Measurements from ENCODE around the gene MERTK. TPM values are rescaled to one million over a fixed set of nuclear protein-coding genes. Genes with fewer than 3 reads are reported as not detected.

Gene MERTK
- total RNA-seq, 4 donors from 2014 or later = 32.4 to 102 (median 75.1) TPM

- TF ChIP-seq CTCF (IDR thresholded peaks at IDR 0.05; ENCODE audit: low read depth) = no peak
Measured at GRCh38 chr2:112048887-112049286, 150.5 kb downstream of the MERTK start.

DNA sequence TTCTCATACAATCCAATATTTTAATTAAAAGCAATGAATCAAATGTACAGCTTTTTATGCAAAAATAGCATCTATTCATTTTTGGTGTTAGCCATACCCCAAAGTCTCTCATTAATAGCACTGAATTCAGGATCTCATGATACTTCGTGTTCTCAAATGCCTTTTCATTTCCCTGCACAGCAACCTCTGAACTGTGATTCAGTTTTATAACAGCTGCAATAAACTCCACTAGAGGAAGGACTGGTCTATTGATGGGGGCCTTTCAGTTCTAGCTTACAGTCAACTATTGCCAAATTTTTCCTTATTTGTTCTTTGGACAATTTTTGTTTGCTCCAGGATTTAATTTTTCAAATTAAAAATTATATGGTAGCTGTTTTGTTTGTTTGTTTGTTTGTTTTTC is 151.9 kb downstream of the MERTK start:
- no peak for TF ChIP-seq CTCF (IDR thresholded peaks at IDR 0.05; ENCODE audit: low read depth)

- TF ChIP-seq CTCF (IDR thresholded peaks at IDR 0.05; ENCODE audit: low read depth) = no peak
Measured at GRCh38 chr2:112053917-112054846, 155.8 kb downstream of the MERTK start.

- TF ChIP-seq CTCF (IDR thresholded peaks at IDR 0.05; ENCODE audit: low read depth) = no peak
Measured at GRCh38 chr2:112054847-112055729, 156.7 kb downstream of the MERTK start, which contains the start of gene TMEM87B. TMEM87B (plus strand) TSS chr2:112055269; CDS start chr2:112055592, 323 bp downstream.

DNA sequence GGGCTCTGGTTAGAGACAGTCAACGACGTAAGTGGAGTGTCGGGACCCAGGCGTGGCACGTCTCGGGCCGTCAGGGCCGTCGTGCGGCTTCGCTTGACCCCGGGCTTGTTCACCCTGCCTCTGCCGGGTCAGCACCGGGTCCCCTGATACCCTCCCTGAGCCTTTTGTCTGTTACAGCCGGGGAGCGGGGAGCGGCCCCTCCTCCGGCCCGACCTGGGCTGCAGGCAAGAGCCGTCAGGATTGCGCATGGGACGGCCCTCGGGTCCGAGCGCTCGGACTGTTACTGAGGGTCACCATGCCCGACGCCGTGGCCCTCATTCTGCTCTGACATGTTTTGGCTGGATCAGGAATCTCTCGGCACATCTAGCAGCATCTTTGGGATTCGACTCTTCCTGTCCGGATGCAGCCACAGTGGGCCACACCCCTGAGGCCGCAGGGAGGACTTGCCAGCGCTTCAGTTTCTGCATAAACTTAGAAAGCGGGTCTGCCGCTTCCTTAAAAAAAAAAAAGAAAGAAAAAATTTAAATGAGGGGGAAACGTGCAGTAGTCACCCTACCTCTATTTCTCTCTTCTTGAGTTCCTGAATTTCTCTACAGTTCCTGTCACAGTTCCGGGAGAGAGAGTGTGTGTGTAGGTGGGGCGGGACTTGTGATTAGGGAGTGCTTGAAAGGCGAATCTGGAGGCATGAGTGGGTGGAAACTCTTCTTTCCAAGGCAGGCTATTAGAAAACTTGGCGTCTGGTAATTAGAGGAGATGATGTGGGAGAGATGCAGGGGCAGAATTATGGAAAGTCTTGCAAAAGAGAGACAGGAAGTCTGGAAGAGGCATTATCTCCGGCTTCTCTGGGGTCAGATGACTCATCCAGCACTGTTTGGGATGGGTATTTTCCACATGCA is 157.6 kb downstream of the MERTK start:
- no peak for TF ChIP-seq CTCF (IDR thresholded peaks at IDR 0.05; ENCODE audit: low read depth)

GRCh38 chr2:112056626-112056987 is 158.2 kb downstream of the MERTK start:
- no peak for TF ChIP-seq CTCF (IDR thresholded peaks at IDR 0.05; ENCODE audit: low read depth)

Data from subcutaneous adipose tissue (tissue), 4 donors.